HepG2 (cell line): ENCODE results near the gene KLKB1. TPM values are rescaled to one million over a fixed set of nuclear protein-coding genes. Genes with fewer than 3 reads are reported as not detected.
A peak's percentile ranks its signal among the peaks of the same experiment; 100 is the strongest.

Experiments used
- ARID2 ChIP-seq: sonication (generic); formaldehyde crosslinking; IDR thresholded peaks from 2 replicates; pipeline ENCODE4 v1.8.1; 2022; ENCODE audit warnings: mild to moderate bottlenecking, missing genetic modification reagents, borderline replicate concordance
- ATF4 ChIP-seq, 2 experiments: fragments of 450-650 bp in 1 of 2; sonication (generic) in 1 of 2; formaldehyde crosslinking; IDR thresholded peaks; 2 replicates each; pipeline versions ENCODE4 v1.5.0 to v1.8.0; 2020 to 2022; ENCODE audit warnings: mild to moderate bottlenecking in 1 of 2, missing genetic modification reagents in 1 of 2
- FOXK1 ChIP-seq: sonication (generic); formaldehyde crosslinking; IDR thresholded peaks from 2 replicates; pipeline ENCODE4 v1.4.0; 2020; ENCODE audit warnings: low read depth, missing genetic modification reagents, borderline replicate concordance
- HDAC2 ChIP-seq: sonication (generic); formaldehyde crosslinking; IDR thresholded peaks from 2 replicates; pipeline ENCODE4 v1.4.0; 2020; ENCODE audit warnings: missing genetic modification reagents
- JARID2 ChIP-seq: sonication (generic); formaldehyde crosslinking; IDR thresholded peaks from 2 replicates; pipeline ENCODE4 v1.8.1; 2023; ENCODE audit warnings: missing genetic modification reagents, inconsistent platforms; ENCODE audit not compliant: insufficient replicate concordance
- SNRNP70 ChIP-seq: fragments of 200-400 bp; formaldehyde crosslinking; IDR thresholded peaks from 2 replicates; pipeline ENCODE4 v1.6.1; 2017; ENCODE audit warnings: mild to moderate bottlenecking, low read depth, low read length, moderate library complexity
- XBP1 ChIP-seq: sonication (generic); formaldehyde crosslinking; IDR thresholded peaks from 2 replicates; pipeline ENCODE4 v1.5.0; 2020; ENCODE audit warnings: missing genetic modification reagents
- ZBTB37 ChIP-seq: sonication (generic); formaldehyde crosslinking; IDR thresholded peaks from 2 replicates; pipeline ENCODE4 v1.4.0; 2020; ENCODE audit warnings: mild to moderate bottlenecking, missing genetic modification reagents
- ZNF142 ChIP-seq: sonication (generic); formaldehyde crosslinking; IDR thresholded peaks from 2 replicates; pipeline ENCODE4 v1.4.0; 2020; ENCODE audit warnings: missing genetic modification reagents
- ZNF260 ChIP-seq: sonication (generic); formaldehyde crosslinking; IDR thresholded peaks from 2 replicates; pipeline ENCODE4 v1.4.0; 2020; ENCODE audit warnings: missing genetic modification reagents, low read depth, mild to moderate bottlenecking, borderline replicate concordance
- ZNF572 ChIP-seq: sonication (generic); formaldehyde crosslinking; IDR thresholded peaks from 2 replicates; pipeline ENCODE4 v1.5.1; 2020; ENCODE audit warnings: mild to moderate bottlenecking, missing genetic modification reagents
- ZNF7 ChIP-seq: IDR thresholded peaks from 2 replicates; pipeline ENCODE4 v1.6.1; 2016; ENCODE audit warnings: missing biosample characterization, missing genetic modification reagents
- ZNF878 ChIP-seq: sonication (generic); formaldehyde crosslinking; IDR thresholded peaks from 2 replicates; pipeline ENCODE4 v1.8.1; 2023; ENCODE audit warnings: mild to moderate bottlenecking, missing genetic modification reagents, moderate library complexity
- polyA plus RNA-seq, 8 experiments: library from polyadenylated mRNA; depleted of rRNA in 3 of 8; stranded (reverse) in 7 of 8; unstranded in 1 of 8; fragments of >200 nt; fragmentation: Illumina TruSeq in 4 of 8; extraction: Trizol in 4 of 8; gene quantifications; 2 replicates each; pipeline versions ENCODE4 v1.2.1 to v1.2.3, GENCODE V29; 2011 to 2016; ENCODE audit warnings: low read depth in 4 of 8, missing spikeins in 1 of 8, mixed read lengths in 1 of 8; ENCODE audit not compliant: insufficient read depth in 1 of 8
- total RNA-seq, 5 experiments: library from RNA; depleted of rRNA; stranded (reverse); fragments of >200 nt; fragmentation: Illumina TruSeq; extraction: Trizol; gene quantifications; 2 replicates each; pipeline ENCODE4 v1.2.3, GENCODE V29; 2016; ENCODE audit warnings: low read depth in 1 of 5
- TF ChIP-seq, protein P1 (sequence below): sonication (generic); formaldehyde crosslinking; IDR thresholded peaks from 2 replicates; pipeline ENCODE4 v1.4.0; 2020; ENCODE audit warnings: missing genetic modification reagents
- TF ChIP-seq, protein P2 (sequence below): sonication (generic); formaldehyde crosslinking; IDR thresholded peaks from 2 replicates; pipeline ENCODE4 v1.8.0; 2022; ENCODE audit warnings: missing genetic modification reagents, low read depth, mild to moderate bottlenecking, borderline replicate concordance
- TF ChIP-seq, protein P3 (sequence below): sonication (generic); formaldehyde crosslinking; IDR thresholded peaks from 2 replicates; pipeline ENCODE4 v1.5.0; 2020; ENCODE audit warnings: missing genetic modification reagents

KLKB1 gene
- total and polyA plus RNA-seq, 2 of the 13 experiments (the other 11 are each of a cell fraction or from before 2014, with no cell fraction given) = 0.26 to 0.49 TPM

GRCh38 chr4:186191200-186192065, 35.9 kb upstream of the KLKB1 start, which contains the start of gene CYP4V2 (continued):
- TF ChIP-seq, protein P1, sequence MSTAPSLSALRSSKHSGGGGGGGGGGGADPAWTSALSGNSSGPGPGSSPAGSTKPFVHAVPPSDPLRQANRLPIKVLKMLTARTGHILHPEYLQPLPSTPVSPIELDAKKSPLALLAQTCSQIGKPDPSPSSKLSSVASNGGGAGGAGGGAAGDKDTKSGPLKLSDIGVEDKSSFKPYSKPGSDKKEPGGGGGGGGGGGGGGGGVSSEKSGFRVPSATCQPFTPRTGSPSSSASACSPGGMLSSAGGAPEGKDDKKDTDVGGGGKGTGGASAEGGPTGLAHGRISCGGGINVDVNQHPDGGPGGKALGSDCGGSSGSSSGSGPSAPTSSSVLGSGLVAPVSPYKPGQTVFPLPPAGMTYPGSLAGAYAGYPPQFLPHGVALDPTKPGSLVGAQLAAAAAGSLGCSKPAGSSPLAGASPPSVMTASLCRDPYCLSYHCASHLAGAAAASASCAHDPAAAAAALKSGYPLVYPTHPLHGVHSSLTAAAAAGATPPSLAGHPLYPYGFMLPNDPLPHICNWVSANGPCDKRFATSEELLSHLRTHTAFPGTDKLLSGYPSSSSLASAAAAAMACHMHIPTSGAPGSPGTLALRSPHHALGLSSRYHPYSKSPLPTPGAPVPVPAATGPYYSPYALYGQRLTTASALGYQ (CRISPR knock-in tag) = peak; percentile 46; the same call in 1 of the 2 replicates
- peak; percentile 68 for TF ChIP-seq HDAC2
- no peak for TF ChIP-seq ZNF572 (CRISPR knock-in tag)
- no peak for TF ChIP-seq SNRNP70
- TF ChIP-seq ZNF878 (CRISPR knock-in tag) = no peak
- TF ChIP-seq ZNF7 (CRISPR knock-in tag) = no peak
- no peak for TF ChIP-seq XBP1 (CRISPR knock-in tag)
- TF ChIP-seq, protein P2, sequence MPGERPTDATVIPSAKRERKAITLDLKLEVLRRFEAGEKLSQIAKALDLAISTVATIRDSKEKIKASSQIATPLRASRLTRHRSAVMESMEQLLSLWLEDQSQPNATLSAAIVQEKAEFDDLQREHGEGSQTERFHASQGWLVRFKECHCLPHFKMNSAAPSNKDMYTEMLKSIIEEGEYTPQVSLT = no peak
- peak; percentile 67 for TF ChIP-seq ZNF142
- no peak for TF ChIP-seq JARID2 (CRISPR knock-in tag)
- TF ChIP-seq ARID2 (CRISPR knock-in tag) = no peak
- peak in 1 of 2 experiments; percentile 69; a peak in 1 of 4 replicates for TF ChIP-seq ATF4 (CRISPR knock-in tag; IDR thresholded peaks at IDR 0.05)
- TF ChIP-seq ZNF260 = no peak
- TF ChIP-seq ZBTB37 = no peak
- TF ChIP-seq FOXK1 (CRISPR knock-in tag) = 0 out of 2 replicates have a peak, but pooled peaks have one; percentile 40
- TF ChIP-seq, protein P3, sequence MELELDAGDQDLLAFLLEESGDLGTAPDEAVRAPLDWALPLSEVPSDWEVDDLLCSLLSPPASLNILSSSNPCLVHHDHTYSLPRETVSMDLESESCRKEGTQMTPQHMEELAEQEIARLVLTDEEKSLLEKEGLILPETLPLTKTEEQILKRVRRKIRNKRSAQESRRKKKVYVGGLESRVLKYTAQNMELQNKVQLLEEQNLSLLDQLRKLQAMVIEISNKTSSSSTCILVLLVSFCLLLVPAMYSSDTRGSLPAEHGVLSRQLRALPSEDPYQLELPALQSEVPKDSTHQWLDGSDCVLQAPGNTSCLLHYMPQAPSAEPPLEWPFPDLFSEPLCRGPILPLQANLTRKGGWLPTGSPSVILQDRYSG (CRISPR knock-in tag) = 0 out of 2 replicates have a peak, but pooled peaks have one; percentile 9
